ENCODE data around the gene ASTN2.

Gene ASTN2

GRCh38 chr9:117304549-117304948 lies 110.3 kb downstream of the ASTN2 start:
- no peak for DNase-seq (ENCODE audit: low read depth, low spot score)

GRCh38 chr9:117303643-117304230 lies 111.1 kb downstream of the ASTN2 start:
- no peak for DNase-seq (ENCODE audit: low read depth, low spot score)

GRCh38 chr9:117302487-117302886 lies 112.4 kb downstream of the ASTN2 start:
- DNase-seq (ENCODE audit: low read depth, low spot score), result no peak

- no peak for DNase-seq (ENCODE audit: low read depth, low spot score)
Measured at GRCh38 chr9:117300371-117301110, 114.3 kb downstream of the ASTN2 start.

- DNase-seq (ENCODE audit: low read depth, low spot score), result no peak
Measured at GRCh38 chr9:117296453-117296852, 118.4 kb downstream of the ASTN2 start.

- no peak for DNase-seq (ENCODE audit: low read depth, low spot score)
Measured at GRCh38 chr9:117293206-117294114, 121.4 kb downstream of the ASTN2 start.

GRCh38 chr9:117290856-117291622 lies 123.8 kb downstream of the ASTN2 start:
- no peak for DNase-seq (ENCODE audit: low read depth, low spot score)

- DNase-seq (ENCODE audit: low read depth, low spot score), result no peak
Measured at GRCh38 chr9:117290306-117290840, 124.5 kb downstream of the ASTN2 start.

- no peak for DNase-seq (ENCODE audit: low read depth, low spot score)
Measured at GRCh38 chr9:117286245-117286644, 128.6 kb downstream of the ASTN2 start.

- DNase-seq (ENCODE audit: low read depth, low spot score), result no peak
Measured at GRCh38 chr9:117284414-117284813, 130.4 kb downstream of the ASTN2 start.

- DNase-seq (ENCODE audit: low read depth, low spot score), result no peak
Measured at GRCh38 chr9:117282541-117282940, 132.3 kb downstream of the ASTN2 start.

- no peak for DNase-seq (ENCODE audit: low read depth, low spot score)
Measured at GRCh38 chr9:117278471-117279035, 136.3 kb downstream of the ASTN2 start.

GRCh38 chr9:117278020-117278419 lies 136.8 kb downstream of the ASTN2 start:
- no peak for DNase-seq (ENCODE audit: low read depth, low spot score)

- DNase-seq (ENCODE audit: low read depth, low spot score), result no peak
Measured at GRCh38 chr9:117276444-117276843, 138.4 kb downstream of the ASTN2 start.

- DNase-seq (ENCODE audit: low read depth, low spot score), result no peak
Measured at GRCh38 chr9:117273612-117274011, 141.2 kb downstream of the ASTN2 start.

GRCh38 chr9:117268847-117269446 lies 145.9 kb downstream of the ASTN2 start:
- DNase-seq (ENCODE audit: low read depth, low spot score), result no peak

- DNase-seq (ENCODE audit: low read depth, low spot score), result no peak
Measured at GRCh38 chr9:117266855-117267497, 147.9 kb downstream of the ASTN2 start.

GRCh38 chr9:117265253-117265652 lies 149.6 kb downstream of the ASTN2 start:
- no peak for DNase-seq (ENCODE audit: low read depth, low spot score)

- no peak for DNase-seq (ENCODE audit: low read depth, low spot score)
Measured at GRCh38 chr9:117258184-117258866, 156.5 kb downstream of the ASTN2 start.
